Measurements from ENCODE around the gene RNASEL.

RNASEL gene

DNA sequence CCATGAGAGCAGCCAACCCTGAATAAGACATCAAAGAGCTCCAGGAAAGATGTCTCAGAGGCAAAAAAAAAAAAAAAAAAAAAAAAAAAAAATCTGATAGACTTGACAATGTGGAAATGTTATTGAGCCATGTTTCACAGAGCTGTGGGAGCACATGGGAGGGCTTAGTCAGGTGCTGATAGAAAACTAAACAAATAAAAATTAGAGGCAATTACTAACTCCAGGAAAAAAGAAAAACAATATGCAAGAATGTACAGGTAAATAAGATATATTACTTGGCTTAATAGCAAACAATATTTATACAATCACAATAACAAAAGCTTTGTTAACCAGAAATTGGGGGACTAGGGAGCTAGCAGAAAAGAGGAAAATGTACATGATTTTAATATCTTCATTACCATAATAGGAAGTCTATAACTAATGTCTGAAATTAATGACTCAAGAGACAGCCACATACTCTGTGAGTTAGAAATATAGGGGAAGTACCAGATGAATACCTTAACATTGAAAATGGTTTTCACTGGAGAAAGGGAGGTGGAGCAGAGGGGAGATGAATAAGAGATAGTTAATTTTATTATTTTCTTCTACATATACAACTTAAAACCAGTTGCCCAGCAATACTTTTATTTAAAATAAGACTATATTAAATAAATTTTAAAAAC lies 32.0 kb upstream of the RNASEL start:
- DNase-seq = no peak

DNA sequence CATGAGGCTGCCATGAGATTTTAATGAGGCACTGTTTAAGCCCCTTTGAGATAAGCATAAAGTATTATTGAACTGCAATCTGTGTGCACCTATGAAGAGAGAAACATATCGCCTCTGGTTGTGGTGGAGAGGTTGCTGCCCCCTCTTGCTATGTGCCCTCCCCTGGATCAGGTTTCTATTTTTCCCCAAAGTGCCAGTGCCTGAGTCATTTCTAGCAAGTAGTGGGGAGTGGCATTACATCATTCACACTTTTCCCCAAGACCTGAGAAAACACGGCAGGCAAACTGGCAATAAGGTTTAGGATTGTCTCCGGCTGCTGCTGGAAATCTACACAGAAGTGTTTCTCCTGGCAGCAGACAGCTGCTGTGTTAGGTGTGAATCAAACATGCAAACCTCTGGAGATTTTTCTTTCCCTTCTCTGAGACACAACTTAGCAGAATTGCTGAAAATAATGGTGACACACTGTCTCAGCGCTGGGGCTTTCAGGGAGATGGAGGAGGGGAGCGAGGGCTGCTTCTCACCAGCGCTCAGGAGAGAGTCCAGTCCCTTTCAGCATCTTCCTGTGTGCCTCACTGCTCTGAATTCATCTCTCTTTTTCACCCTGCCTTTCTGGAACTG lies 28.8 kb upstream of the RNASEL start:
- DNase-seq = no peak

- DNase-seq = peak; percentile 66
Measured at GRCh38 chr1:182617014-182617429, 28.0 kb upstream of the RNASEL start.

DNA sequence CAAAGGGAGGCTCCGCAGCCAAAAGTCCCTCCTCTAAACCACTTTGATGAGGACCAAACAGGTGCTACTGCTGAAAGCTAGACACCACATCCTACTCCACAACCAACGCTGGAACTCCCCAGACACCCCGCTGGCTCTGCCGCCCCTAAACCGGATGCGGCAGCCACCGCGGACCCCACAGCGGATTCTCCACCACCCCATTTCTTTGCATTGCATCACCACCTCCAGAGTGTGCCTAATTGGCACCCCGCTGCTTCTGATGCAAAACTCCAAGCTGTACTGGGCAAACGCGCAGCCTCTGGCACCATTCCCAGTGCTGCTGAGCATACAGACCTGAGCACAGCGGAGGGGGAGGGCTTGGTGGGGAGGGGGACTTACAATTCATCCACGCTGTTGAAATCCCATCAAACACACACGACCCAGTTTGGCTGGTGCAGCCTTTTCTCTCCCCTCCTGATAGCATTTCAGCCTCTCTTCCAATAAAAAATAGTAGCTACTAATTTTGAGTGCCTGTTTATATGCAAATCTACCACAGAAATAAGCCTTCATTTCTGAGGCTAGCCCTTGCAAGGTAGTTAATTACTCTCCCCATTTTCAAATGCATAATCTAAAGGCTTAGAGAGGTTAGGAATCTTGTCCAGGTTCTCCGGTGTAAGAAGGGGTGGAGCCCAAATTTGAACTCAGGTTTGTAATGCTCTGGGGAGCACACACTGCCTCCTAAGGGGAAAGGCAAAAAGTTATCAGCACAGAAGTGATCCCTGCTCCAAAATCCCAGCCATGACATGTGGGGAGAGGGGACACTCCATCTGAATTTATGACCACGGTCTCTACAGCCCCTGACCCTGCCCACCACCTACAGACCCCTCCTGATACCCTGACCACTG lies 27.3 kb upstream of the RNASEL start:
- DNase-seq = peak; percentile 97

GRCh38 chr1:182615468-182616129 lies 26.5 kb upstream of the RNASEL start:
- peak; percentile 51 for DNase-seq

DNA sequence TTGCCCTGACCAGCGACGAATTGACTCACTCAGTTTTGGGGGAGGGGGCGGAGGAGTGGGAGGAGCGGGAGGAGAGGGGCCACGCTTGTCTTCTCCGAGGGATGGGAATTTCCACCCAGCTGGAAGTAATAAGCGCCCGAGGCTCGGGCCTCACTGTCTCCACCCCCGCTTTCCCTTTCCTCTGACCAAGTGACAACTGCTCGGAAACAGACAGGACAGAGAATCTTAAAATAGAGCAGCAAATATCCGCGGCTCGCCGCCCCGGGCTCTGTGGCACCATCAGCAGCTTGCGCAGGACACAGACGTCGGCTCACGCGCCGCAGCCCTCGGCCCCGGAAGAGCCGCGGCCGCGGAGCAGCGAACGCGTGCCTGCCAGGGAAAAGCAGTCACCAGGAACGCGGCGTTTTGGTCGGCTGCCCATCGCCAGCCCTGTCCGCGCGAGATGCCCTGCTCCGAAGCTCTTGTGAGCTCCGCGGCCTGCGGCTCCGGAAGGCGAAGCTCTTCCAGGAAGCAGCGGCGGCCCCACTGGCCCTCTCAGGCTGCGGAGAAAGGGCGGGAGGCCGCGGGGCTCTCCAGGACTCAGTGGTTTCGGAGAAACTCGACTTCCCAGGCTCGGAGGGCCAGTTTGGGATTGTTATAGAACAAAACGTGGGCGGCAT lies 25.9 kb upstream of the RNASEL start:
- DNase-seq = peak; percentile 89

DNA sequence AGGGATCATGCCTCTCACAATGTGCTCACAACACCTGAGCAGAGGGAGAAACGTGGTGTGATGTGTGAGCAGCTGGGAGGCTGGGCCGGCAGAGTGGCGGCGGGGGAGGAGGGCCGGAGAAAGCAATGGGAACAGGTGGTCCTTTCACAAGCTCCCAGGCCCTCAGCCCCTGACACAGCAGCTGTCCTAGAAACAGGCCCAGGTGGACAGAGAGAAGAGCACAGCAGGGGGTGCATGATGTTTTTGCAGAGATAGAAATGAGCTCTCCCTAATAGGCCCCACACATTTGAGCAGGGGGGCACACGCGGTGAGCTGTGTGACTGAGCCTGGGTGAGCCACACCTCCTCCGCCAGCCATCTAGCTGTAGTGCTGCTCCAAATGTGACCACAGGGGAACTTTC lies 22.7 kb upstream of the RNASEL start:
- DNase-seq = peak; percentile 99

DNA sequence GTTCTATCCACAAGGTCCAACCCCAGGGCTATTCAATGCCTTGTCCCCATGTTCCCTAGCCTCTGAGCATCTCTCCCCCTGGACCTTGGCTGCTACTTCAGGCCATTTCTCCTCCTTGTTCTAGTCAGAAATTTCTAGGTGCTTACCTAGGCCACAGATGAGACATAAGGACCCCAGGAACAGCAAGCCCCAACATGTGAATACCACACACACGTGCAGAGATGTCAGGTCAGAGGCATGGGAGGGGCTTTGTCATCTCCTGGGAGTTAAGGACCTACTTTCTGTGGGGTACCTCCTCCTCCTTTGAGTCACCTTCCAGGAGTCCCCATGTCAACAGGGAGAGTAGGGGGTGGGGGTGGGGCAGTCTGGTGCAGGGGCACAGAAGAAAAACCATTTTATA lies 22.3 kb upstream of the RNASEL start:
- DNase-seq = no peak

DNA sequence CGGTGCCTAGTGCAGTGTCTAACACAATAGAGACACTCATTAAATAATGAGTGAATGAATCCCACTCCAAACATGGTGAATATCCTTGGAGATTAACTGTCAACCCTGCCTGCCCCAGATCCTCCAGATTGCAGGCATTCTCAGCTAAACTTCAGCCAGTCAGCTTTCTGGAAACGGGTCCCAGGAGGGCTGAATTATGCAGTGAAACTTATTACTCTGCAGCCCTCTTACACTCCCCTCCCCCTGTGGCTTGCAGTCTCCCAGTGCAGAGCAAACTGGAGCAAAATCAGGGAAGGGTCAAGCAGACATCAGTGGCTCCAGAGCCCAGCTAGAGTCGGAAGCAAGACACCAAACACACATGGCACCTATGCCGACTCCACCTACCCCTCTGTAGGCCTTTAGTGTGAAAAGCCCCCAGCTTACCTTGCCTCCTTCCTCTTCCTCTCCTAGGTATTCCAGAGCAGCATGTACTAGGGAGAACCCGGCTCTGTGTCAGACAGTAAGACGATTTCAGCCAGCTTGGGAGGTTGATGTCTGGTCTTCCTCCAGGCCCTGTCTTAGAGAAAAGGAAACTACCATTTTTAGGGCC lies 21.6 kb upstream of the RNASEL start:
- no peak for DNase-seq

DNA sequence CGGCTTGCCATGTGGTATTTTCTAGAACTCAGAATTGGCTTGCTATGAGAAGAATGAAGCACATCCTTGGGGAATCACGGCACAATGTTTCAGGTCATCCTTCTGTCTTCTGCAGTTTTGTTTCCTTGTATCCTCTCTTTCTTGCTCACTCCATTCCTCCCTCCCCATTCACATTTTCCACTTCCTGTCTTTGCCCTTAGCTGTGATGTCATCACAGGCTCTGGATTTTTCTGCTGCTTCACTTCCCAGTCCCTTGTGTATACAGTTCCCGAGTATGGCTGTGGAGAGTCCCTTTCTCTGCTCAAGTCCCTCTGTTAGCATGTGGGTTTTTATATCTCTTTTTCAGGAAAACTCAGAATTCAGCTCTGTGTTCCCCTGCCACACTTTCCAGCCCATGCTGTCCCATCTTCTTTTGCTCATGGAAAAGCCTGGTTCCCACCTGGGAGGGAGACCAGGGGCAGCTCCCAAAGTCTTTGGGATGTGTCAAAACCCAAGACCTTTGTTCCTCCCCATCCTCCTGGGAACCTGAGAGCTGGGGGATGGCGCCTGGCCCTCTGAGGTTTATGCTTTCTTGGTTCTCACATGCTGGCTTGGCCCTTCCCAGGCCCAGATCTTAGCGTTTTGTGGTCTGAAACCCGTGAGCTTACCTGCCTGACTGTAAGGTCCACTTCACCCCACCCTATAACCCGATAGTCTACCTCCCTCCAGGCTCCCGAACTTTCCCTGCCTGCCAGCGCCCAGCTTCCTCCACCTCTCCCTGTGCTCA lies 20.0 kb upstream of the RNASEL start:
- no peak for DNase-seq

DNA sequence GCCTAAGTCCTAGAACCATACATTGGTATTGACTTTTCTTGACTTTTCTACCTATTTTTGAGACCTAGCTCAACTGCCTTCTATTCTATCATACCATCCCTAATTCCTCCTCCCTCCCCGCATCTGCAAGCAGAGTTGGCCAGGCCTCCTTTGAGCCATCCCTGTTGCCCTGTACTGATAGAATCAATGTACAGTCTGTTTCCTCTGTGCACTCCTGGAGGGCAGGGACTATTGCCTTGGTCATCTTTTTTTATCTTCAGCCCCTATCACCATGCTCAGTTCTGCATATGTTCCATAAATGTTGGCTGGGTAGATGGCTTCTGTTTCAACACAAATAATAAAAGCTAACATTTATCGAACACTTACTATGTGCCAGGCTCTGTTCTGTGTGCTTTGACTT lies 19.2 kb upstream of the RNASEL start:
- DNase-seq = no peak

DNA sequence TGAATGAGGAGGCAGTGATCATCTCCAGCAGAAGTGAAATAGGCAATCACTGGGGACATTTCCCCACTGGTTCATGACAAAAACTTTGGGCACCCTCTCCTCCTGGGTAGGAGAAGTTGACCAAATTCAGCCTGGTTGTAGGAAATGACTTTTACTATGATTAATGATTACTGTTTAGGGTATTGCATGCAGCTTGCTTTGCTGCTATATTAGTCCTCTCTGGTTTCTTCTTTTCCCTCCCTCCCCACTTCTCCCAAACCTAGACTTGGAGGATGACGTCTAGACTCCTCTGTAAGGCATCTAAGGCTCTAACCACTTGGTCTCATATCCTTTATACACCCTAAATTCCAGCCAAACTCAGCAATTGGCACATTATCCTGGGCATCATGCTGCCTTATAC lies 18.5 kb upstream of the RNASEL start:
- DNase-seq = no peak

DNA sequence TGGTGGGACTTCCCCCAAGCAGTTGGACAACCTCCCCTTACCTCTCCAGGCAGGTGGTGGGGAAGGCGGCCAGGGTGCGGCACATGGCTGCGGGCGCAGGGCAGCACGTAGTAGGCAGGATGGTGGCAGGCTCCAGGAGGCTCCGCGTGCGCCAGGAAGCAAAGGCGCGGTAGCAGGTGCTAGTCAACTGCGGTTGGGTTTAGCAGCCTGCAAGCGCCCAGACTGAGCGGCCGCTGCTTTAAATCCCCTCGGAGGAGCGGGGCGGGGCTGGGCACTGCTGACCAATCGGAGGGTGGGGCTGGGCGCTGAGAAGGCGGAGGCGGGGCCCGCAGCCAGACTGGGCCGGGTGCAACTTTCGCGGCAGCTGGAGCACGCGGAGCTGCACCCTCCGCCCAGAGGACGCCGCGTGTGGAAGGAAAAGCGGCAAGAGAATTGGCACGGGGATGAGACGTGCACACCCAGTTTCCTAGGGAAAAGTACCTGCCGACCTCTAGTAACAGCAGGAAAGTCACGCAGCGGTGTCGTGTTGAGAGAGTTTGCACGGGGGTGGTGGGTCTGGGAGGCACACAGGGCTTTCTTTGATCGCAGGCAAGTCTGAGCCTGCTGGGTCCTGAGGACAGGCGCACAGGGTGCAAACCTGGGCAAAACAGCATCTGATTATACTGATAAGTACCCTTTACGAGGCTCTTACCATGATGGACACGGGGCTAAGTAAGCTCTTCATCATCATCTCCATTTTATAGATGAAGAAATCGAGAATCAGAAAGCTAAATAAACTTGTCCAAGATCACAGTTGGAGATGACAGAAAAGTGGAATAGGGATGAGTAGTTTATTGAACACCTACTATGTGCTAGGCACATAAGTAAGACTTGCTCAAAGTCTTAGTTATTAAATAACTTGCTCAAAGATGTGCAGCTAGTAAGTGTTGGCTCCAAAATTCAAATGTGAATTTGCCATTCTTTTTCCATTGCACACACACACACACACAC lies 15.4 kb upstream of the RNASEL start, which contains the start of gene RGS16:
RGS16 (minus strand) TSS at position 215 of the 990 bp plus-strand sequence; CDS start at position 85, 130 bp downstream.
- peak; percentile 95 for DNase-seq

- DNase-seq = peak; percentile 77
Measured at GRCh38 chr1:182603646-182604174, 14.7 kb upstream of the RNASEL start.

DNA sequence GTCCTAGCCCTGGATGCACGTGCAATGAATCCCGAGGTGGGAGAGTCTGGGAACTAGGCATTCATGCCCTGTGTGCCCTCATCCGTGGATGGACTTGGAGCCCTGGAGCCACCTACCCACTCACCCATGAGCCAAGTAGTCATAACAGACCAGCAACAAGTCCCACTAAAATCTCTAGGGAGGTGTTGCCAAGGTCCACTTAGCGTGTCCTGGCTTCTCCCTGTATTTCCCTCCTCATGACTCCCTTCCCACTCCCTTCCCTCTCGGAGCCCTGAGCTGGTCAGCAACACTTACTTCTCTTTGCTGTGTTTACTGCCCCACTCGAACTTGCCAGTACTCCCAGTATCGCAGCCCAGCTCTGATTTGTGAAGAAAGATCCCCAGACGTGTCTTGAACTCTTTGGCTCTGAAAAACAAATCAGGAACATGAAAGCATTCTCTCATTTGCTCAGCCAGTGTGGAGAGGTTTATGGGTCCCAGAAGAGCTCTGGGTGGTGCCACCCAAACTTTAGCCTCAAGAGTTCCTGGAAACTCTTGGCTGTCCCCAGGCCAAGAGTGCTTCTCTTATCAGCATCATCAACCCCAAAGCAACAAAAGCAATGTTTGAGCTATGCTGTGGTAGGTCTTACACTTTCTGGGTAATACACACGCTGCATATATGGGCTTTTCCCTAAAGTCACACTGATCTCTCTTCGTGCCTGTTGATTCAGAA lies 14.0 kb upstream of the RNASEL start:
- peak; percentile 11 for DNase-seq

- peak; percentile 85 for DNase-seq
Measured at GRCh38 chr1:182601913-182602312, 12.9 kb upstream of the RNASEL start.

DNA sequence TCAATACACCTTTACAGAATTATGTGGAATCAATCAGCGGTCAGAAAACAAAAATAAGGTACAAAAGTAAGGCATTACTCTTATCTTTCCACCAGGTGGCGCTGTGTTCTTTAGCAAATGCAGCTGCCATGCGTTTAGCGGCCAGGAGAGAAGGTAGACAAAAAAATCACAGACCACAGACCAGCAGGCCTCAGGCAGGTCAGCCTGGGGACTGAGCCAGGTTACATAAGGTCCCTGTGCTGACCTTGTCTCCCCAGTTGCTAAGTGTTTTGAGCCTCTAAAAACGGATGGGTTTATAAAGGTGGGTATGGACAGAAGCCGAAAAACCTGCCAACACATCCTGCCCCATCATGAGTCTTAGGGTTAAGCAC lies 12.3 kb upstream of the RNASEL start:
- DNase-seq = peak; percentile 89

DNA sequence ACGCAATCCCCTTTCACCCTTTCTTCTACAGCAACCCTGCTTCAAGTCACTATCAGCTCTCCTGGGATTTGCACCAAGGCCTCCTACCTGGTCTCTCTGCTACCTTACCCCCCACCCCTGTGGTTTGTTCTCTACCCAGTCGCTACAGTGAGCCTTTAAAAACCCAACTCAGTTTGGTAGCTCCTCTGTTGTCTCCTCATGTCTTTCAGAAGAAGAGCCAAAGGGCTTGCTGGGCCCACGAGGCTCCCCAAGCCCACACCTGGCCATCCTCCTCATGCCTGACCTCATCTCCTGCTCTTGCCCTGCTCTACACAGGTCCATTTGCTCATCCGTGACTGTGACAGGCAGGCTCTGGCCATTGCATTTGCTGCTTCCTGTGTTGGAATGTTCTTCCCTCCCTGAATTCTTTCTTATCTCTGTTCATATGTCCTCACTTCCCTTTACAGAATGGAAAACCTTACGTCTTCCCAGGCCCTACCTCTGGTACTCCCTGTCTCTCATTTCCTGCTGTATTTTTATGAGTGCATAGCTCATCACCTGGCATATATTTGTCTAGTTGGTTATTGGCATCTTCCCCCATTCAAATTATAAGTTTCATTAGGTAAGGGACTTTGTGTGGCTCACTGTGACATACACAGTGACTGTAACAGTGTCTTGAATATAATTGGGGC lies 11.8 kb upstream of the RNASEL start:
- DNase-seq = no peak

Measured in NCI-H146 (cell line).